Stimulated activated CD8-positive, alpha-beta memory T cell treated with anti-CD3 and anti-CD28 coated beads, Interleukin-2, amount 100 ng/mL, for 48 hours (primary cell): ENCODE measurements around the gene CTPS2.
"Not testable (repeated sequence)": the region's sequence is repeated elsewhere in the genome, so short reads cannot be mapped to it uniquely, and the experiment has no call there.

Experiments used
- DNase-seq, 2 donors: peaks; one replicate each; pipeline ENCODE4 v3.0.0-alpha.2; 2020; ENCODE audit warnings: low read depth in 2 of 2

CTPS2 gene

GRCh38 chrX:16654093-16654492, 58.4 kb downstream of the CTPS2 start:
- no peak for DNase-seq

- no peak for DNase-seq
Measured at GRCh38 chrX:16653424-16653823, 59.0 kb downstream of the CTPS2 start.

- DNase-seq = no peak
Measured at GRCh38 chrX:16651391-16652024, 61.0 kb downstream of the CTPS2 start.

- DNase-seq = no peak
Measured at GRCh38 chrX:16649858-16650257, 62.6 kb downstream of the CTPS2 start, which contains the start of gene S100G. Gene S100G, plus strand, starts transcription at chrX:16650158. Its CDS starts 849 bp downstream, at chrX:16651007.

GRCh38 chrX:16646366-16647138, 65.9 kb downstream of the CTPS2 start:
- no peak for DNase-seq

GRCh38 chrX:16643176-16643575, 69.3 kb downstream of the CTPS2 start:
- DNase-seq = no peak

GRCh38 chrX:16640823-16641222, 71.6 kb downstream of the CTPS2 start:
- DNase-seq = no peak

GRCh38 chrX:16639966-16640365, 72.5 kb downstream of the CTPS2 start:
- no peak for DNase-seq

- DNase-seq = no peak
Measured at GRCh38 chrX:16638533-16638932, 73.9 kb downstream of the CTPS2 start.

GRCh38 chrX:16635596-16635995, 76.9 kb downstream of the CTPS2 start:
- no peak for DNase-seq

- no peak for DNase-seq
Measured at GRCh38 chrX:16635040-16635439, 77.4 kb downstream of the CTPS2 start.

- no peak for DNase-seq
Measured at GRCh38 chrX:16633754-16634153, 78.7 kb downstream of the CTPS2 start.

- DNase-seq = no peak
Measured at GRCh38 chrX:16629909-16630308, 82.6 kb downstream of the CTPS2 start.

GRCh38 chrX:16628946-16629595, 83.4 kb downstream of the CTPS2 start:
- DNase-seq = no peak

- DNase-seq = not testable (repeated sequence)
Measured at GRCh38 chrX:16628511-16628910, 84.0 kb downstream of the CTPS2 start.

GRCh38 chrX:16619024-16619423, 93.4 kb downstream of the CTPS2 start:
- DNase-seq = no peak

GRCh38 chrX:16618422-16618821, 94.0 kb downstream of the CTPS2 start:
- DNase-seq = no peak

- DNase-seq = no peak
Measured at GRCh38 chrX:16617382-16617781, 95.1 kb downstream of the CTPS2 start.

- DNase-seq = no peak
Measured at GRCh38 chrX:16612257-16612897, 100.1 kb downstream of the CTPS2 start.

GRCh38 chrX:16610654-16611053, 101.8 kb downstream of the CTPS2 start:
- not testable (repeated sequence) for DNase-seq

- DNase-seq = no peak
Measured at GRCh38 chrX:16610121-16610621, 102.3 kb downstream of the CTPS2 start.

GRCh38 chrX:16606142-16606720, 106.2 kb downstream of the CTPS2 start:
- DNase-seq = no peak
